Stimulated activated CD4-positive, alpha-beta T cell treated with anti-CD3 and anti-CD28 coated beads, Interleukin-15, amount 100 ng/mL, for 48 hours (primary cell): Measurements from ENCODE around the gene TNFAIP2.
"Not testable (repeated sequence)": the region's sequence is repeated elsewhere in the genome, so short reads cannot be mapped to it uniquely, and the experiment has no call there.

Experiments
- DNase-seq, 2 donors: peaks; one replicate each; pipeline ENCODE4 v3.0.0-alpha.2; 2020; ENCODE audit warnings: low read depth in 2 of 2

Gene TNFAIP2

DNA sequence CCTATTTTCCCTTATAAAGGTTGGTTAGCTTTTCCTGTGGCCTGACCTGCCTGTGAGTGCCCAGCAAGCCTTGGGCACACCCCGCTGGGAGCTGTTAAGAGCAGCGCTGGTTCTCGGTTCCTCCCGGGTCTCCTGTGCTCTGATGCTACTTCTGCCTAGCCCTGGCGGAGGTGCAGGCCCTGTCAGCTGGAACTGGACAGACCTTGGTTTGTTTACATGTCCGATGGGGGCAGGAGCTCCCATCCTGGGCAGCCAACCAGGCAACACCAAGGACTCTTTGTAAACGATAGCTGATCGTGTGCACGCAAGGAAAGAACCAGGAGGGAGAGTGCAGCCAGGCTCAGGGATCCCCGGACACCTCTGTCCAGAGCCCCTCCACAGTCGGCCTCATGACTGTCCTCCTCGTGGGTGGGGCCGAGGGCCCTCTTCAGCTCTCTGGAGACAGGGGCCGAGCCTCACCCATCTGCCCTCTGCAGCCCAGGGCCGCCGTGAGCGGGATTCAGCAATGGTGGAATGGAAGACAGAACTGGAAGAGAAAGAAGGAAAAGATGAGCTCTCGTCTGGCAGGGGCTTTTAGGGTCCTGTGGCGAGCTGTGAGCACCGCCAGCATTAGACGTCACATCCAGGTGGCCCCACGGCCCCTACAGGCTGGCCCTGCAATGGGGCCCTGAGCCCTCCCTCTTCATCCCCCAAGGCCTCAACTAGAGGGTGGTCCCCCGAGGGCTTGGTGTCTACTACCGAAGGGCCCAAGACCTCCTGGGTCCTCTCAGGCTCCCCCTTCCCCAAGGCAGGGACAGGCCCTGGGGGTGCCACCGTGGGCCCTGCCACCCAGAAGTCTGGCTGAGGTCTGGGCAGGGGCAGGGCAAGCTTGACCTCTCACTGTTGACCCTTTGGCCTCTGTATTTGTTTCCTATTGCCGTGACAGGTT lies 12.3 kb downstream of the TNFAIP2 start:
- DNase-seq: no peak

- no peak for DNase-seq
These were observed 13.4 kb downstream of the TNFAIP2 start for GRCh38 chr14:103136388-103137271.

DNA sequence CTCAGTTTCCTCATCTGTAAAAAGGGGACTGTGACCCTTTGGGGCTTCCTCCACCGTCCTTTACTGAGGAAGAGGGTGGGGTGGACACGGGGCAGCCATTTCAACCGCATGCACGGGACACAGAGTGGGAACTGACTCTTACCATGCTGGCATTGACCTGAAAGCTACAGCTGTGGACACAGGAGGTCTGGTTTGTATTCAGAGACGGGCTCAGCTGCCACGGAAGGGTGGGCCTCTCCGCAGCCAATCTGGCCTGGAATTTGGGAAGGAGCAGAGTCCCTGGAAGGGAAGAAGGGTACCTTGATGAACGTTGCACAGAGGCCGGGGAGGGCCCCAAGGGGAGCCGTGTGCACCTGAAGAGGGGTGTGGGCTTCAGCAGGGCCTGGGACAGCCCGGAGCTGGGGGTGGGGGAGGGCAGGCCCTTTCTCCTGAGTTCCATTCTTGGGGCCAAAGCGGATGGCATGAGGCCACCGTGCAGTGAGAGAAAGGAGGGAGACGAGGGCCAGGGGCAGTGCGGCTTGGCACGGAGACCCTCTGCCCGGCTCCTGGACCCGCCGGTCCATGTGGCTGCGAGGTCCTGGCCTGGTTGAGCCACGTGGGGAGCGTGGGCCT lies 14.5 kb downstream of the TNFAIP2 start:
- DNase-seq: no peak

- DNase-seq: no peak
These were observed 15.3 kb downstream of the TNFAIP2 start for GRCh38 chr14:103138301-103139131.

- no peak for DNase-seq
These were observed 16.1 kb downstream of the TNFAIP2 start for GRCh38 chr14:103139132-103140025.

DNA sequence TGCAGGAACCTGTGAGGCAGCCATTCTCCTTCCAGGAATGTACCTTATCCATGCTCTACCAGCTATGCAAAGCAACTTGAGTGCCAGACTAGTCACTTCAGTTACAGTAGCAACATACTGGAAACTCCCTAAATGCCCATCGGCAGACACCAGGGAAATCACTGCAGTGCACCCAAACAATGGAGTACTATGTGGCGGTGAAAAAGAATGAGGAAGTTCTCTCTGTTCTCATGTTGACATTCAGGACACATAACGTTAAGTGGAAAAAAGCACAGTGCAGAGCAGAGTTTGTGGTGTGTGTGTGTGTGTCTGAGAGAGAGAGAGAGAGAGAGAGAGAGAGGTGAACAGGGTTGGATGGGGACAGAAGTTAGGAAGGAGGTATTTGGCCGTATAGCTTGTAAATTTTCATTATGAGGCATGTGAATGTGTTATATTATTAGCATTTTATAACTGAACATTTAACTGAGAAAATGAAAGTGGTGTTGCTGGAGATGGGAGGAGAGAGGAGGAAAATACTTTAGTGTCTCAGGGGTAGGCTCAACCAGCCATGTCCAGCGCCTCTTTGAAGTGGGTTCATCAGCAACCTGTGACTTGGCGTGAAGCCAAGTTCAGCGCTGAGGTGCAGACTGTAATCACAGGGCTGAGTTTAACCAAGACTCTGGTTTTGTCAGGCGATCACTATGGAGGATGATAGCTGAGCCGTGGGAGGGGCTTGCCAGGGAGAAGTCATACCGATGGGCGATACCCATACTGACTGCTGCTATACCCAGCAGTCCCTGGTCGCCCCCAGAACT lies 17.3 kb downstream of the TNFAIP2 start:
- no peak for DNase-seq

- peak; percentile 16 to 18 for DNase-seq
These were observed 18.0 kb downstream of the TNFAIP2 start for GRCh38 chr14:103141117-103141796.

DNA sequence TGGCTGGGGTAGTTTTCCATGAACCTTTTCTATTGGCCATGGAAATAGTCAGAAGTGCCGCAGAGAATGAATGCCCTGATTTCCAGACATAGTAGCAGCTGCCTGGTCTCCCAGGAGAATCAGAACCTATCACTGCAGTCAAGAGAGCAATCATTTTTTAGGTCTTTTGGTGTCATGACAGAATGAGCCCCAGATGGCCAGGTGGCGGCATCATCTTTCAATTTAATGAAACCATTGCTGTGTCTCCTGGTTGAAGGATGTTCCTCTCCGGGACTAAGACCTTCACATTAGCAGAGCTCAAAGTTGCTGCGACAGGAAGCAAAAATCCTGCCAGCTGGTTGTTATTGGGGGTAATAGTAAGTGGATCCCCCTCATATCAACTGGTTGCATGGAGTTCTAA lies 18.8 kb downstream of the TNFAIP2 start:
- DNase-seq: no peak

DNA sequence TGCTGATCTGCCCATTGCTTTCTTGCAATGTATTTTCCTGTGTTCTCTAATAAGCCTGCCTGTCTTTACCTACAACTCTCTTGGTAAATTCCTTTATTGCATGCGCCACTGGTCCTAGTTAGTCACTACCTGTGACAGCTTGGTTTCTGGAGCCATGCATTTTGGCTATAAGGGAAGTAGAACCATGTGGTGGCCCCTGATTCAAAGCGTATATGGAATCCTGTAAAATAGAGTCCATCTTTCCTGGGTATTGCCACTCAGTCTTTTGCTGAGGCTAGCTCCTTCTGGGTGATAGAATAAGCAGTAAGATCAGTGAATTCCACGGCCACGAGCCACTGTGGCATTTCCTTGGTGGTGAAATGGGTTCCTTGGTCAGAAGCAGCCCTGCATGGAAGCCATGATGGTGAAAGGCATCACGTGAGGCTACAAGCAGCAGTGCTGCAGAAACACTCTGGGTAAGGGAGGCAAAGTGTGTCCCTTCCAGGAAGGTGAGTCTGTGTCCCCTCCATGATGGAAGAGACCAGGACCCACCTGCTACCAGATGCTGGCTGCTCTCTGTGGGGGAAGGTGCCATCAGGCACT lies 19.6 kb downstream of the TNFAIP2 start:
- no peak for DNase-seq

DNA sequence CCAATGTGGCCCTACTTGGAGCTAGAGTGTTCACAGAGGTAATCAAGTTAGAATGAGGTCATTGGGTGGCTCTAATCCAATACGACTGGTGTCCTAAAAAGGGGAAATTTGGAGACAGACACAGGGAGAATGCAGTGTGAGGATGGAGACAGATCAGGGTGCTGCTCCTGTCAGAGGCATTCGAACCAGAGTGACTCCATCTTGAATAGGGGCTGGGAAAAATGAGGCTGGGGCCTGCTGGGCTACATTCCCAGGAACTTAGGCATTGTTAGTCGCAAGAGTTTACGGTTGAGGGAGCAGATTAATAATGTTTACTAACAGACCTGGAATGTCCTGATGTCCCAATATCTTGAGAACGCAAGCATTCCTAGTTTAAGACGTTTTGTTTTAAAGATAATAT lies 20.2 kb downstream of the TNFAIP2 start:
- no peak for DNase-seq

GRCh38 chr14:103144085-103144484 lies 20.8 kb downstream of the TNFAIP2 start:
- no peak for DNase-seq

DNA sequence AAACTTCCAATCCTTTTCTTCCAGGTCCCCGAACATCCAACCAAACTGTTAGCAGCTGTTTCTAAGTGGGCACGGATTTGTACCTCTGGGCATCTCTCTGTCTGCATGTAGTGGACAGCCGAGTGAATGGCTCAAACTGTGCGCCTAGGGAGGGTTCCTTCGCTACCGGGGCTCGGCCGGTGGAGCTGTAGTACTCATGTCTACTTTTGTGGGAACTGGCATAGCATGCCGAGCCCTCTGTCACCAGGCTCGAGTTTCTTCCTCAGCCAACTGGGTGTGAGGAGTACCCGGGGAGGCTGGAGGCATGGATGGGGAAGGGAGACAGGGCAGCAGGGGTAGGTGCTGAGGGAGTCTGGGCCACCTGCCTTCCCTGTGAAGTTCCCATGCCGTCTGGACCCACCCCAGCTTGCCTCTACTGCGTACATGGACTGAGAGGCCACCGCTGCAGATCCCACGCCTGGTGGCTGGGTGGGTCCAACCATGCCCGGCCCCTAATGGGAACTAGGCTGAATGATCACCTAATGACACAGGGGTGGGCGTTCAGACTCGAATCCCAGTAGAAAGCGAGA lies 23.0 kb downstream of the TNFAIP2 start:
- no peak for DNase-seq

DNA sequence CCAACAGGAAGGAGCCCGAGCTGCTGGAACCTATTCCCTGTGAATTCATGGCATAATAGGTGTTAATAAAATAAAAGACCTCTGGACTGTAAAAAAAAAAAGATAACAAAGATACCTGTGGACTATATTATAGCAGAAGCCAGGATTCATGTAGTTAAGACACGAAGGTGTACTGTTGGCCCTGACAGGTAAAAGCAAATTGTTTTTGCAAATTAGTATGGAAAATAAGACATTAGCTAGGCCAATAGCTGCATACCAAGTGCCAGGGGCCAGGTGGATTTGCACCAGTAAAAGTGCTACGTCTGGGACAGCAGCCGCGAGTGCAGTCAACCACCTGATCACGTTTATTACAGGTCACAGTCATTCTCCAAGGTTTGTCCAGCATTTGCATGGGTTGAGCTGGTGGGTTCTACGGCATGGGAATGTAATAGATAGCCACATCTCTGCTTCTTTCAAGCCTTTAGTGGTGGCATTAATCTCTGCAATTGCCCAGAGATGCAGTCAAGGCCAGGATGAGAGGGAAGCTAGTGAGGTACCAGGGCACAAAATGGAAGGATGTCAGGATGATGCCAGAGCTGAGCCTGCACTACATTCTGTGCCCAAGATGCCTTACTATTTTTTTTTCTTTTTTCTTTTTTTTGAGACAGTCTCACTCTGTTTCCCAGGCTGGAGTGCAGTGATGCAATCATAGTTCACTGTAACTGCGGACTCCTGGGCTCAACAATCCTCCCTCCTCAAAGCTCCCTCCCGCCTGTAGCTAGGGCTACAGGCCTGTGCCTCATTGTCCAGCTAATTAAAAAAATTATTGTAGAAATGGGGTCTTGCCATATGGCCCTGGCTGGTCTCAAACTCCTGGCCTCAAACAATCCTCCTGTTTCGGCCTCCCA lies 26.3 kb downstream of the TNFAIP2 start:
- no peak for DNase-seq

GRCh38 chr14:103151270-103151945 lies 28.1 kb downstream of the TNFAIP2 start:
- DNase-seq: no peak

DNA sequence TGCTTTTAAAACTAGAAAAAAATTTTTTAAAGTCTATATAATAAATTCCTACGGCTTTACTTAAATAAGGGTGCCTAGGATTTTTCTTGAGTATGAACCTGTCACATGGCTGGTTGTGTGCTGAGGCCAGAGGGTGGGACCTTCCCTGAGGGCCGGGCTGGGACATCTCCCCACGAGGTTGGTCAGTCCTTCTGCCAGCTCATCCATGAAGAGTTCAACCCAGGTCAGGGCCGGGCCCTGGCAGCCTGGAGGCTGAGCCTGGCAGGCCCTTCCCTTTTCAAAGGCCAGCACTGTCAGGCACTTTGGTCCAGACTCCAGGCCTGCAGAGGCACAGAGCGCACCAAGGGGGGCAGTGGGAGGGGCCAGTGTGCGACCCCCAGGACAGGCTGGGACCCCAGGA lies 31.7 kb downstream of the TNFAIP2 start:
- DNase-seq: no peak

DNA sequence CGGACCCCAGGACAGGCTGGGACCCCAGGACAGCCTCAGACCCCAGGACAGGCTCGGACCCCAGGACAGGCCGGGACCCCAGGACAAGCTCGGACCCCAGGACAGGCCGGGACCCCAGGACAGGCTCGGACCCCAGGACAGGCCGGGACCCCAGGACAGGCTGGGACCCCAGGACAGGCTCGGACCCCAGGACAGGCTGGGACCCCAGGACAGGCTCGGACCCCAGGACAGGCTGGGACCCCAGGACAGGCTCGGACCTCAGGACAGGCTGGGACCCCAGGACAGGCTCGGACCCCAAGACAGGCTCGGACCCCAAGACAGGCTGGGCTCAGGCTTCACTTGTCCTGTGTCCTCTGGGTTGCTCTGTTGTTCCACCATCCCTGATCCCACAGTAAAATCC lies 32.2 kb downstream of the TNFAIP2 start:
- DNase-seq: not testable (repeated sequence)
